Ovary (tissue), 9 donors: ENCODE data around the gene LBHD1. TPM values are rescaled to one million over a fixed set of nuclear protein-coding genes. Genes with fewer than 3 reads are reported as not detected.
"Not testable (repeated sequence)": the region's sequence is repeated elsewhere in the genome, so short reads cannot be mapped to it uniquely, and the experiment has no call there.

Source experiments
- DNase-seq, 5 donors: peaks; one replicate each; pipeline ENCODE4 v3.0.0-alpha.2; 2019 to 2020
- H3K27ac ChIP-seq, 2 donors: fragments of 200-600 bp; one replicate each; pipeline versions ENCODE4 v1.5.1 to v1.8.0; 2019 to 2022
- H3K27me3 ChIP-seq: fragments of 200-600 bp; one replicate; pipeline ENCODE4 v1.8.0; 2022
- H3K36me3 ChIP-seq: fragments of 200-600 bp; sonication (generic); one replicate; pipeline ENCODE4 v1.5.1; 2019
- H3K4me1 ChIP-seq: one replicate; pipeline ENCODE4 v1.8.1; 2013; ENCODE audit warnings: mild to moderate bottlenecking, moderate library complexity; ENCODE audit not compliant: insufficient read depth
- H3K4me3 ChIP-seq: fragments of 200-600 bp; sonication (generic); one replicate; pipeline ENCODE4 v1.5.1; 2017
- H3K9me3 ChIP-seq, 2 donors: fragments of 200-600 bp in 1 of 2; sonication (generic) in 1 of 2; one replicate each; pipeline versions ENCODE4 v1.5.1 to v1.8.1; 2013 to 2019; ENCODE audit warnings: mild to moderate bottlenecking in 1 of 2, moderate library complexity in 1 of 2
- CTCF ChIP-seq, 3 donors: fragments of 450-650 bp in 2 of 3; fragments of 200-600 bp in 1 of 3; IDR thresholded peaks; one replicate each; pipeline versions ENCODE4 v1.5.1 to v1.8.0; 2016 to 2022; ENCODE audit warnings: antibody characterized with exemption in 3 of 3, mild to moderate bottlenecking in 1 of 3
- EP300 ChIP-seq: sonication (generic); formaldehyde crosslinking; IDR thresholded peaks from one replicate; pipeline ENCODE4 v1.6.1; 2017; ENCODE audit warnings: antibody characterized with exemption
- POLR2A ChIP-seq: fragments of 450-650 bp; IDR thresholded peaks from one replicate; pipeline ENCODE4 v1.6.1; 2017; ENCODE audit warnings: antibody characterized with exemption, mild to moderate bottlenecking, moderate library complexity
- WGBS, 3 donors: extraction: QIAGEN DNeasy Blood & Tissue Kit in 1 of 3; methylation state at CpG; one replicate each; pipeline versions ENCODE4 v1.1.5 to v1.1.7; 2013 to 2017; 5-methylcytosine and 5-hydroxymethylcytosine counted together
- intact Hi-C, 4 donors: fragments of 100-400 bp; cut with DNase I; formaldehyde crosslinking; loops; one replicate each; pipeline versions ENCODE4 v1.11.0 to v1.15.1; 2022 to 2023
- polyA plus RNA-seq, 2 donors: library from polyadenylated mRNA; stranded (reverse); fragments of 200-250 nt in 1 of 2; fragments of 350-450 nt in 1 of 2; fragmentation: Illumina TruSeq in 1 of 2; extraction: RNeasy Lipid Tissue Mini Kit (QIAGEN cat#74804) in 1 of 2; gene quantifications; one replicate each; pipeline ENCODE4 v1.2.3, GENCODE V29; 2013 to 2014
- total RNA-seq, 7 donors: library from RNA; depleted of rRNA in 2 of 7; stranded (reverse); fragments of >200 nt in 2 of 7; fragmentation: NEBNext Ultra II Directional in 3 of 7; extraction: Animal tissue kit (Norgen Biotek cat#: 25700) in 3 of 7; gene quantifications; one replicate each; pipeline versions ENCODE4 v1.1.0 to v1.2.4, GENCODE V29; 2016 to 2023
- donor health status: DM: no; HTN: no; CAD: no; lungs with moderate emphysema.
- donor health status: DM: no; HTN: no; CAD: no.
- donor health status: Bipolar disorder and iron deficiency.
- donor health status: DM: yes; HTN: yes; CAD: no.
- donor health status: DM: no; HTN: no; CAD: no.
- donor health status: DM: yes; HTN: yes; CAD: no.

LBHD1 gene
- total and polyA plus RNA-seq, 9 donors = 2.4 to 6.0 (median 4.6) TPM

- Histone ChIP-seq H3K4me1 (peaks cover 18% of the 10 kb centered on the region), H3K4me3 (peak within 1 kb of the TSS; percentile 67), H3K36me3 (no peaks in the 10 kb centered on the region), H3K9me3 (no peaks in the 10 kb centered on the region), H3K27me3 (no peaks in the 10 kb centered on the region), H3K27ac (peak within 1 kb of the TSS; percentile 76 to 81)
- peak; percentile 47 to 73 (median 64) for DNase-seq
- intact Hi-C loops = no loop called here
- 44 to 71% (median 58%) methylated on average over 10 of the region's 10 CpGs for WGBS, 3 donors
- TF ChIP-seq CTCF (IDR thresholded peaks at IDR 0.05) (no peak), POLR2A (no peak), EP300 (no peak)
Measured at GRCh38 chr11:62707277-62707861, 35.3 kb upstream of the LBHD1 start, which contains the start of the genes BSCL2 and GNG3. Gene BSCL2 (minus strand): TSS chr11:62707424. CDS start chr11:62707195, 229 bp downstream. Gene GNG3 (plus strand): TSS chr11:62707676. CDS start chr11:62708296, 620 bp downstream.

- no peak for TF ChIP-seq EP300
- no peak for TF ChIP-seq CTCF (IDR thresholded peaks at IDR 0.05)
- TF ChIP-seq POLR2A = no peak
- intact Hi-C loops = no loop called here
- no peaks in the 10 kb centered on the region for H3K27me3 ChIP-seq
- peak in 1 of 5 donors; percentile 35 for DNase-seq
- no peaks in the 10 kb centered on the region for H3K9me3 ChIP-seq
- peaks cover 18% of the 10 kb centered on the region for H3K4me1 ChIP-seq
- peak overlapping the region; percentile 67 for H3K4me3 ChIP-seq
- peak overlapping the region; percentile 4 to 57 for H3K27ac ChIP-seq
- no peaks in the 10 kb centered on the region for H3K36me3 ChIP-seq
- 56 to 65% (median 57%) methylated on average over 8 of the region's 8 CpGs for WGBS, 3 donors
Measured at GRCh38 chr11:62706850-62707247, 34.8 kb upstream of the LBHD1 start.

- Histone ChIP-seq H3K27me3 (no peaks in the 10 kb centered on the region), H3K36me3 (no peaks in the 10 kb centered on the region), H3K9me3 (no peaks in the 10 kb centered on the region), H3K27ac (peak overlapping the region; percentile 4 to 57), H3K4me3 (peak overlapping the region; percentile 67), H3K4me1 (peaks cover 18% of the 10 kb centered on the region)
- TF ChIP-seq POLR2A (no peak), CTCF (IDR thresholded peaks at IDR 0.05) (no peak), EP300 (no peak)
- intact Hi-C loops = no loop called here
- 2 to 5% (median 4%) methylated on average over 58 to 73 of the region's 73 CpGs for WGBS, 3 donors
- DNase-seq = peak; percentile 95 to 98 (median 97)
Measured at GRCh38 chr11:62705880-62706849, 34.1 kb upstream of the LBHD1 start.

- intact Hi-C loops = no loop called here
- WGBS, 3 donors = 38 to 40% (median 38%) methylated on average over 7 of the region's 7 CpGs
- peak in 2 of 5 donors; percentile 43 to 49 for DNase-seq
Measured at GRCh38 chr11:62705413-62705812, 33.3 kb upstream of the LBHD1 start.

GRCh38 chr11:62703921-62704320 is 31.9 kb upstream of the LBHD1 start:
- H3K27ac ChIP-seq, intact Hi-C loops, H3K4me3 ChIP-seq, H3K9me3 ChIP-seq, H3K36me3 ChIP-seq, H3K27me3 ChIP-seq: not testable (repeated sequence)
- peak in 1 of 5 donors; percentile 30 for DNase-seq
- WGBS, 3 donors = 91 to 99% (median 99%) methylated on average over 4 of the region's 4 CpGs
- H3K4me1 ChIP-seq = peaks cover 18% of the 10 kb centered on the region

More at GRCh38 chr11:62705413-62705812, 33.3 kb upstream of the LBHD1 start:
- TF ChIP-seq CTCF (IDR thresholded peaks at IDR 0.05) = no peak
- TF ChIP-seq EP300 = no peak
- TF ChIP-seq POLR2A = no peak
- Histone ChIP-seq H3K4me1 (peaks cover 18% of the 10 kb centered on the region), H3K36me3 (no peaks in the 10 kb centered on the region), H3K27me3 (no peaks in the 10 kb centered on the region), H3K27ac (peak overlapping the region in 1 of 2 donors; percentile 54), H3K9me3 (no peaks in the 10 kb centered on the region), H3K4me3 (peak overlapping the region; percentile 67)
